Muscle layer of duodenum (tissue), 2 donors: Measurements from ENCODE around the gene ZIC4.

Source experiments
- H3K27ac ChIP-seq: one replicate; pipeline ENCODE4 v1.7.0; 2013; ENCODE audit warnings: mild to moderate bottlenecking, low read length
- H3K27me3 ChIP-seq: one replicate; pipeline ENCODE4 v1.7.0; 2013; ENCODE audit warnings: low read depth, mild to moderate bottlenecking, control low read depth, low read length
- H3K36me3 ChIP-seq, 2 donors: one replicate each; pipeline ENCODE4 v1.7.0; 2013; ENCODE audit warnings: low read length in 2 of 2, control low read depth in 1 of 2, mild to moderate bottlenecking in 1 of 2; ENCODE audit not compliant: insufficient read depth in 2 of 2, control insufficient read depth in 1 of 2
- H3K4me1 ChIP-seq, 2 donors: one replicate each; pipeline ENCODE4 v1.7.0; 2013; ENCODE audit warnings: low read length in 2 of 2, mild to moderate bottlenecking in 2 of 2, control low read depth in 1 of 2, moderate library complexity in 1 of 2; ENCODE audit not compliant: insufficient read depth in 2 of 2, control insufficient read depth in 1 of 2
- H3K4me3 ChIP-seq, 2 donors: one replicate each; pipeline ENCODE4 v1.7.0; 2013; ENCODE audit warnings: low read length in 2 of 2, low read depth in 1 of 2, mild to moderate bottlenecking in 1 of 2
- H3K9me3 ChIP-seq, 2 donors: one replicate each; pipeline ENCODE4 v1.7.0; 2013; ENCODE audit warnings: low read length in 2 of 2, control low read depth in 1 of 2, mild to moderate bottlenecking in 1 of 2; ENCODE audit not compliant: control insufficient read depth in 1 of 2
- donor health status: healthy.

ZIC4 gene

DNA sequence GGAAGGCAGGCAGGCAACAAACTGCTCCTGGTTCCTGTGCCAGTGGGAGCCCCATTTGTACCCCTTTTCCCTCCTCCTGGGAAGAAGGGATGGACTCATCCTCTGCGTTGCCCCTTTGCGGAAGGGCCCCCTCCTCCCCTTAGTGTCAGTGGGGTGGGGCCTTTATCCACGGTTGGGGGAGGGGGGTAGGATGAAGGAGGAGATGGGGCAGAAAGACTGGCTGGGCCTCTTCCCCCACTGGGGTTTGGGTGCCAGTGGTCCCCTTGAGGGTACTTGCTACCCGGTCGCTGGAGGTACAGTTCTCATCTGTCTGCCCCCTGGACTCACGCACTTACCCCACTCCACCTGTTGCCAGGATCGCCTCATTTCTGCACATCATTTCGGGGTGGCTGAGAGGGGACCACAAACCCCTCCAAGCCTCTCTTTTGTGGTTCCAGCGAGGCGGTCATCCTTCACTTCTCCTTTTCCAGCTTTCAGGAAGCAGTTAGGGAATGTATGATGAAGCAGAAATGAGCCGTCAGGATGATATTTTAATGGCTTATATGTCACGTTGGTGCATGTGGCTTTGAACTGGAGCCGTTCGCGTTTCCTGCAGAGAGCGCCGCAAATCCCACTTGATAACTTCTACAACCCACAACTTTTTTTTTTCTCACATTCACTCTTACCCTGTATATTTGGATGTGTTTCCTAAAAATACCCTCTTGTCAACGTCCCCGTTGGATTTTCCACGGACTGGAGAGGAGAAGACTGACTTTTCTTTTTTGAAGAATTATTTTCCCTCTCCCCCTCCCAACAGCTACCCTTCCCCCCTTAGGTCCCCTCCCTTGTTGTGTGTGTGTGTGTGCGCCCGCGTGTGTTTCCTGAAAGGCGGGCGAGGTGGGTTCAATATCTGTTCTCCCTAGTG, at the start of gene ZIC4:
TSS of gene ZIC4 (minus strand) at position 516 of the 904 bp plus-strand sequence. CDS start 3,746 bp downstream, outside the sequence.
- H3K4me3 ChIP-seq = no peak within 1 kb of the TSS
- peaks cover 0 to 7% of the 10 kb centered on the region in 2 donors for H3K9me3 ChIP-seq
- H3K4me1 ChIP-seq = peaks cover 5 to 38% of the 10 kb centered on the region in 2 donors
- no peaks in the 10 kb centered on the region for H3K36me3 ChIP-seq
- H3K27ac ChIP-seq = no peak within 1 kb of the TSS
- H3K27me3 ChIP-seq = peaks cover 71% of the 10 kb centered on the region

DNA sequence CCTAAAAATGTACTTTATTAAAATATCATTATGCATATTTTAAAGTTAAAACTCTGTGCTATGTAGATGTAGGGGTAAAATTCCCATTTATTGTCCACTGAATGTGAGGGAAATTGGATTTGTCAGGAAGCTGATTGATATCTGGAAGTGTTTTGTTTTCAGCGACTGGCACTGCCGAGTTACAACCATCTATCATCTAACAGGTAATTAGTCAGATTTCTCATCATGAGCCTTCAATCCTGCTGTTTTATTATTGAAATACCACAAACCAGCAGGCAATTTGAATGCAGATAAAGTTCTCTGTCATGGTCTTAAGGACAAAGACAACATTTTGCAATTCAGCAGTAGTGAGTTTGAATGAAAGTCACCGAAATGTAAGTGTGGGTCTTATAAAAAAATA, 43.3 kb upstream of the ZIC4 start:
- no peaks in the 10 kb centered on the region for H3K4me1 ChIP-seq
- H3K27ac ChIP-seq = no peak overlapping the region
- no peaks in the 10 kb centered on the region for H3K9me3 ChIP-seq
- no peaks in the 10 kb centered on the region for H3K36me3 ChIP-seq
- no peak overlapping the region for H3K4me3 ChIP-seq
- H3K27me3 ChIP-seq = no peaks in the 10 kb centered on the region

DNA sequence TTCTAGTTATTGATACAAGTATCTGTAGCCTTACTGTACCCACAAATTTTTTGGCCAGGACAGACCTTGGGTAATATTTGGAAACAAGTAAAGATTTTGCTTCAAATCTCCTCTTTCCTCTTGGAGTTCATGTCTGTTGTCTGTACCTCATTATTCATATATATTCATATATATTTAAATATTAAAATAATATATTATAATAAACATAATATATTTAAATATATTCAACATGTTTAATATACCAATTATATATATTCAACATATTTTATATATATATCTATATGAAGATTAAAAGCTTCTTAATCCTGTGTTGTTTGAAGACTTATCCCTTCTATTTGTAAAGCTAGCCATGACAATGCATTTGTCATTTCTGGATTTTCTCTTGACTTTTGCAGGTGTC, 40.9 kb upstream of the ZIC4 start:
- no peaks in the 10 kb centered on the region for H3K4me1 ChIP-seq
- H3K36me3 ChIP-seq = no peaks in the 10 kb centered on the region
- H3K4me3 ChIP-seq = no peak overlapping the region
- H3K9me3 ChIP-seq = no peaks in the 10 kb centered on the region
- H3K27ac ChIP-seq = no peak overlapping the region
- H3K27me3 ChIP-seq = no peaks in the 10 kb centered on the region

DNA sequence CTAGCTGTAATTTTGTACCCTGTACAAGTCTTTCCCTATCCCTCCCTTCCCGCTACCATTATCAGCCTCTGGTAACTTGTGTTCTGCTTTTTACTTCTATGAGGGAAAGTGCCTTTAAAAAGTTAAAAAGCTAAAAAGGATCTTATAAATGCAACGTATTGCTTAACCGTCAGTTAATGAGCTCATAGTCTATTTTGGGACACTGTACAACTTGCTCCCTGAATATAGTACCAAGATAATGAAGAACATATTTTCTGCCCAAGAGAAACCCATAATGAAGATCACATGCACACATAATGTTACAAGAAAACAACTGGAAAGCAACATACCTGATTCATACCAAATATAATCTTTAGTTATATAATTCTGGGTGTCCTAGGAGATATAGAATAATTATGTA, 25.4 kb upstream of the ZIC4 start:
- Histone ChIP-seq H3K27me3 (no peaks in the 10 kb centered on the region), H3K9me3 (no peaks in the 10 kb centered on the region), H3K4me1 (no peaks in the 10 kb centered on the region), H3K36me3 (no peaks in the 10 kb centered on the region), H3K27ac (no peak overlapping the region), H3K4me3 (no peak overlapping the region)

DNA sequence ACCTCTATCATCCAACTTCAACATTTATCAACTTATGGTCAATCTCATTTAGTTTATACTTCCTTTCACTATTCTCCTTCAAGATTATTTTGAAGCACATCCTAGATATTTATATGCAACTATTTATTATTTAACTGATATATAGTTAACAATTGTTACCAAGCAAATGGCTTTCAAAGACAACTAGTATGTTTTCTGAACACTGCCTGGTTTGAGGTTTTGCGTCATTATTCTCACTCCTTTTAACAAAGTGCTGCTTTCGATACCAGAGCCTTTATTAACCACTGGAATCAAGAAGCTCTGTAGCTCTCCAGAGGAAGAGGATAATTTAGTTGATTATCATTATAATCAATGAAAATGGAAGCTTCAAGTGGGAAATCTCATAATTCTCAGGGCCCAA, 22.4 kb upstream of the ZIC4 start:
- no peaks in the 10 kb centered on the region for H3K36me3 ChIP-seq
- no peak overlapping the region for H3K27ac ChIP-seq
- H3K27me3 ChIP-seq = peaks cover 11% of the 10 kb centered on the region

DNA sequence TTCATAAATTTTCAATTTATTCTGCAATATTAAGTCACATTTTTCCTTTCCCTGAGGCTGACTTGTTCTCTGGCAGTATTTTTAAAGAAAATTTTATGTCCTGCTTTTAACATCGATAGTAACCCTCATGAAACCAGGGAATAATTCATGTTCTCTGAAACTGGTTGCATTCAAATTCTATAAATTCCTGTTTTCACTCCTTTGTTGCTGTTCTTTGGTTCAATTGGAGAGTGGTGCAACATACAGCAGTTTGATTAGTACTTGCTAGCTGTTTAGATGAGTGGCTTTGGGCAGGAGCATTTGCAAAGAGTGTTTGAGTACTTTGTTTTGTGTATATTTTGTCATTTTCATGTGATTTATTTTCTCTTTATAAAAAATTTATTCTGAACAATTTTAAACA, 22.0 kb upstream of the ZIC4 start:
- no peaks in the 10 kb centered on the region for H3K36me3 ChIP-seq

More for the DNA sequence above, 22.4 kb upstream of the ZIC4 start:
- peaks cover 0 to 5% of the 10 kb centered on the region in 2 donors for H3K4me1 ChIP-seq
- H3K9me3 ChIP-seq = peaks cover 0 to 1% of the 10 kb centered on the region in 2 donors
- no peak overlapping the region for H3K4me3 ChIP-seq

DNA sequence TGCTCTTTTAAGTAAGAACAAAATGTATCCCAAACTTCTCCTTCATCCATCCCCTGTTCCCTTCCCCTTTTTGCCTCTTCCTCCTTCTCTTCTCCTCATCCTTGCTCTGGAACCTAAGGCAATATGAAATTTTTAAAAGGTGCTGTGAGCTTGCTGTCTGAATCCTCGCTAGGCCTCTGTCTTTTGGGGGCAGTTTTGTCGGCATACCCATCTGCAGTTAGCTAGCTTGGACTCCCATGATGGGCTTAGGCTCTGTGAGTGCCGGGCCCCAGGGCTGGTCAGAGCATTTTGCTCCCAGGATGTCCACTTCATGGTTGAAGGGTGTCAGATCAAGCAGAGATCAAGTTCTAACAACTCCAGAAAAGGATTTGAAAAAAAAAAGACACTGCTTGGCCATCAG, 21.4 kb upstream of the ZIC4 start:
- no peaks in the 10 kb centered on the region for H3K36me3 ChIP-seq
- H3K27ac ChIP-seq = no peak overlapping the region
- H3K4me1 ChIP-seq = peaks cover 0 to 11% of the 10 kb centered on the region in 2 donors
- H3K27me3 ChIP-seq = peaks cover 21% of the 10 kb centered on the region
- H3K4me3 ChIP-seq = no peak overlapping the region
- peaks cover 0 to 9% of the 10 kb centered on the region in 2 donors for H3K9me3 ChIP-seq

More for the DNA sequence above, 22.0 kb upstream of the ZIC4 start:
- peaks cover 0 to 5% of the 10 kb centered on the region in 2 donors for H3K4me1 ChIP-seq
- H3K9me3 ChIP-seq = peaks cover 0 to 6% of the 10 kb centered on the region in 2 donors
- no peak overlapping the region for H3K4me3 ChIP-seq
- H3K27me3 ChIP-seq = peaks cover 15% of the 10 kb centered on the region
- H3K27ac ChIP-seq = no peak overlapping the region

DNA sequence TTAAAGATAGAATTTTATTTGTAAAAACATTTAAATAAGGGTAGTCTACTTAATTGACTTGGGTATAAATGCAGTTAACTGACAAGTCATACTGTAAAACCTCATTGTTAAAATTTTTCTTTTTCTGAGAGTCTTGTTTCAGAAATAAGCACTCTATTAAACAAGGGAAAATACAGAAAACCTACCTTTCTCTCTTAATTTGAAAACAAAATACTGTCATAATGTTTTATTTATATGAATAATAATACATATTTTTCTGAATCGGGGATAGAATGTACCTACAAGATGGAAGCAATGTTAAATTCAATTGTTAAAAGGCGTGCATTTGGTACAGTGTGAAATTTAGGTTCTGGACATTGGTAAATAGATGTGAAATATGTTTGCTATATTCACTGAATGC, 20.6 kb upstream of the ZIC4 start:
- H3K27ac ChIP-seq = no peak overlapping the region
- H3K4me1 ChIP-seq = peaks cover 0 to 11% of the 10 kb centered on the region in 2 donors
- no peaks in the 10 kb centered on the region for H3K36me3 ChIP-seq
- no peak overlapping the region for H3K4me3 ChIP-seq
- peaks cover 0 to 13% of the 10 kb centered on the region in 2 donors for H3K9me3 ChIP-seq
- peaks cover 29% of the 10 kb centered on the region for H3K27me3 ChIP-seq

DNA sequence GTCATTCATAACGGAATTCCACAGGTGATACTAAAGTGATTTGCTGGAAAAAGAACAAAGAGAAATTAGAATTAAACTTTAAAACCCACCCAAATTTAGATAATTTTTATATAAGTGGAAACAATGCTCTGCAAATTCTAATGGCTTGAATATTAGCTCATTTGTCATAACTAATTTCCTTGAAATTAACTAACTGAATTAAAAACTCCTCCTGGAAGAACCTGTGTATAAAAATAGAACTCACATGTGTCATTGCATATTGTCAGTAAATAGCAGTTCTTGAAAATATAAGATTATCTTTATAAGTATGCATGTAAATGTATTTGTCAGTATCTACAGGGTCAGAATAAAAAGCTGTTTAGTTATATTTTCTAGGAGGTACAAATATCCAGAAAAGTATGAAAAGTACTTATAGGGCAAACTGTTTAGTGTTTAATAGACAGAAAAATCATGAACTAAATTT, 19.1 kb upstream of the ZIC4 start:
- H3K9me3 ChIP-seq = peaks cover under 1 to 13% of the 10 kb centered on the region in 2 donors
- H3K4me1 ChIP-seq = peaks cover 0 to 20% of the 10 kb centered on the region in 2 donors
- H3K4me3 ChIP-seq = no peak overlapping the region
- peaks cover 45% of the 10 kb centered on the region for H3K27me3 ChIP-seq
- H3K36me3 ChIP-seq = no peaks in the 10 kb centered on the region
- no peak overlapping the region for H3K27ac ChIP-seq

DNA sequence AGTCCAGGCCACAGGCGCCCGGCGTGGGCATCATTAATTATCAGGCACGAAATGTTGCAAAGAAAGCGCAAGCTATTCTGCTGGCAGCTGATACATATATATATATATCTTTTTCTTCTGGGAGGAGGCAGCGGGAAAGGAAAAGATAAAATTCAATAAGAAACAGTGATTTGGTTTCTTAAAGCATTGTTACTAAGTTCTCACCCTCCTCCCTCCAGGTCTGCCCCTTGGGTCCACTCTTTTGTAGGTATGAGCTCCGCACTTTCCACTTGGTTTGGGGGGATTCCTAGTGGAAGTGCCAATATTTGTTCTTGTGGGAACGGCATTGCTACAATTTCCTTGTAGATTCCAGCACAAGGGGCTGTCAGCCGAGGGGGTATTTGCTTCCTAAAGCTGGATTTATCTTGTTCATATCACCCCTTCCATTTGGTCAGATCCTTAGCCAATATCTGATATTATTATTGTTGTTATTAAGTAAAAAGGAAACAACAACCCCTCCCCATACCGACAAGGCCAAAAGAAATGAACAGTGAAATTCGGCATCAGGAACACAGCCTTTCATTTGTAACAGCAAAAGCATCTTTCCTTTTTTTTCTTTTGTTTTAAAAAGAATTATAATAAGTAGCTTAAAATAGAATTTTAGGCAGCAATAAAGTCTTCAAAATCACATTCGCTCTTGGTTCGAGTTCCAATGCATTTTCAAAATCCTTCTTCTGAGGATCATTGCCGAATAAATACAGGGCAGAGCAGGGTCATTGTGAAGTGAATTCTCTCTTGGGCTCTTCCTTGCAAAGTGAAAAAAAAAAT, 18.4 kb upstream of the ZIC4 start:
- Histone ChIP-seq H3K27me3 (peaks cover 51% of the 10 kb centered on the region), H3K4me1 (peaks cover 0 to 20% of the 10 kb centered on the region in 2 donors), H3K27ac (no peak overlapping the region), H3K9me3 (peaks cover 2 to 13% of the 10 kb centered on the region in 2 donors), H3K36me3 (no peaks in the 10 kb centered on the region), H3K4me3 (no peak overlapping the region)
